Lung (tissue), 12 donors: ENCODE data around the gene UBL5. TPM values are rescaled to one million over a fixed set of nuclear protein-coding genes. Genes with fewer than 3 reads are reported as not detected.
"Not testable (repeated sequence)": the region's sequence is repeated elsewhere in the genome, so short reads cannot be mapped to it uniquely, and the experiment has no call there.

Experiments used
- ATAC-seq: fragments of 200-7000 bp; cut with Tn5 transposase; one replicate; pipeline ENCODE4 v1.9.1; 2020; ENCODE audit warnings: moderate number of reproducible peaks; ENCODE audit not compliant: insufficient read depth, low FRiP score
- DNase-seq, 3 donors: peaks; one replicate each; pipeline ENCODE4 v3.0.0-alpha.2; 2013 to 2017
- H3K27ac ChIP-seq, 2 donors: one replicate each; pipeline ENCODE4 v1.5.1; 2013; ENCODE audit warnings: mild to moderate bottlenecking in 2 of 2, moderate library complexity in 2 of 2, control low read depth in 1 of 2, inconsistent platforms in 1 of 2, low read depth in 1 of 2, low read length in 1 of 2
- H3K27me3 ChIP-seq, 3 donors: one replicate each; pipeline ENCODE4 v1.5.1; 2013; ENCODE audit warnings: low read length in 2 of 3; ENCODE audit not compliant: control insufficient read depth in 3 of 3, insufficient read depth in 3 of 3
- H3K36me3 ChIP-seq, 4 donors: one replicate each; pipeline ENCODE4 v1.5.1; 2013; ENCODE audit warnings: low read length in 4 of 4, mild to moderate bottlenecking in 1 of 4, moderate library complexity in 1 of 4; ENCODE audit not compliant: control insufficient read depth in 4 of 4, insufficient read depth in 4 of 4
- H3K4me1 ChIP-seq, 5 donors: one replicate each; pipeline ENCODE4 v1.5.1; 2013; ENCODE audit warnings: low read length in 5 of 5, mild to moderate bottlenecking in 2 of 5, moderate library complexity in 1 of 5; ENCODE audit not compliant: control insufficient read depth in 5 of 5, insufficient read depth in 5 of 5
- H3K4me3 ChIP-seq: one replicate; pipeline ENCODE4 v1.5.1; 2013; ENCODE audit warnings: mild to moderate bottlenecking, control low read depth, moderate library complexity
- H3K9ac ChIP-seq, 2 donors: one replicate each; pipeline ENCODE4 v1.5.1; 2013; ENCODE audit warnings: low read length in 2 of 2, control low read depth in 1 of 2; ENCODE audit not compliant: insufficient read depth in 1 of 2
- H3K9me3 ChIP-seq, 4 donors: one replicate each; pipeline ENCODE4 v1.5.1; 2013; ENCODE audit warnings: low read length in 3 of 4, mild to moderate bottlenecking in 1 of 4, moderate library complexity in 1 of 4; ENCODE audit not compliant: control insufficient read depth in 4 of 4, insufficient read depth in 3 of 4
- WGBS, 2 donors: extraction: QIAGEN DNeasy Blood & Tissue Kit; methylation state at CpG; one replicate each; pipeline ENCODE4 v1.1.7; 2013; 5-methylcytosine and 5-hydroxymethylcytosine counted together
- polyA plus RNA-seq, 2 donors: library from polyadenylated mRNA; stranded (reverse); fragments of 200-250 nt; gene quantifications; one replicate each; pipeline ENCODE4 v1.2.1, GENCODE V29; 2013
- total RNA-seq, 2 donors: library from RNA; depleted of rRNA in 1 of 2; stranded (reverse); fragments of >200 nt in 1 of 2; gene quantifications; one replicate each; pipeline ENCODE4 v1.2.1, GENCODE V29; 2014 to 2021
- TF ChIP-seq, protein P1 (sequence below): IDR thresholded peaks from 2 replicates; pipeline ENCODE4 v1.5.1; 2012; ENCODE audit warnings: mild to moderate bottlenecking; ENCODE audit errors: control extremely low read depth, extremely low read depth
- donor health status: control.
- donor health status: control.
- donor health status: Bipolar disorder and iron deficiency.
- donor health status: healthy.
- donor health status: DM: yes; HTN: yes; CAD: no.

Gene UBL5
- total and polyA plus RNA-seq, 4 donors: 102 to 1,378 (median 436) TPM

DNA sequence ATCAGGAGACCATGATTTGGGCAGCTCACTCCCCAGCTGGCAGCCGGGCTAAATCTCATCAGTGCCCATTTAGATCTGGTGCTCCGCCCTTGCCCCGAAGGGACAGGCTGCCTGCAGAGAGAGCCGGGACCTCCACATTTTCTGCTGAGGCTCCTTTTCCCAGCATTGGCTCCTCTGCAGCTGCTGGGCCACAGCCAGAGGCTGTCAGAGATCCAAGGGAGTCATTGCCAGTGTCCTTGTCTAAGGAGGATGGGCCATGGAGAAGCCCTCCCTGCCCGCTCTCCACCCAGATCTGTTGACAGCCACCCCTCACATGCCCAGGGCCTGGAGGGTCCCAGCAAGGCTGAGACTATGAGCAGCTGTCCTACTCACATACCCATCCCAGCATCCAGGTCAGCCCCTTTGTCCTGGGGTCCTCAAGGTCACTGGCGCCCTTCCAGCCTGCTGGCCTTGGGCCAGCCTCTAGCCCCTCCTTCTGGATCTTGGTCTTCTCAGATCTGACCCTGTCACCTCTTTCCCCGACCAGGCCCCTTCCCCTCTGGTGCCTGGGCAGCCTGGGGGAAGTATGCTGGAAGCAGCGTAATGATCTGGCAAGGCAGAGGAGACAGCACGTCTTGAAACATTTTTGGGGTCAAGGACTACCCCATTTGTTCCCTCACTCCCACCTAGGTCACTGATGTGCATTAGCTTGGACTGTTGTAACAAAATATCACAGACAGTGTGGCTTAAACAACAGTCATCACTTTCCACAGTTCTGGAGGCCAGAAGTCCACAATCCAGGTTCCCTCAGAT is 15.3 kb downstream of the UBL5 start:
- H3K36me3 ChIP-seq: peaks cover 8 to 66% (median 51%) of the 10 kb centered on the region in 4 donors
- H3K4me3 ChIP-seq: no peak overlapping the region
- WGBS, 2 donors: 93 to 98% methylated on average over 9 of the region's 9 CpGs
- DNase-seq (peak in 2 of 3 donors; percentile 51 to 63), ATAC-seq (no peak)
- peaks cover 0 to 22% (median 0%) of the 10 kb centered on the region in 5 donors for H3K4me1 ChIP-seq
- H3K9me3 ChIP-seq: peaks cover 0 to 3% (median 0%) of the 10 kb centered on the region in 4 donors
- H3K27me3 ChIP-seq: no peaks in the 10 kb centered on the region
- no peak overlapping the region for H3K9ac ChIP-seq
- H3K27ac ChIP-seq: no peak overlapping the region
- TF ChIP-seq, protein P1, sequence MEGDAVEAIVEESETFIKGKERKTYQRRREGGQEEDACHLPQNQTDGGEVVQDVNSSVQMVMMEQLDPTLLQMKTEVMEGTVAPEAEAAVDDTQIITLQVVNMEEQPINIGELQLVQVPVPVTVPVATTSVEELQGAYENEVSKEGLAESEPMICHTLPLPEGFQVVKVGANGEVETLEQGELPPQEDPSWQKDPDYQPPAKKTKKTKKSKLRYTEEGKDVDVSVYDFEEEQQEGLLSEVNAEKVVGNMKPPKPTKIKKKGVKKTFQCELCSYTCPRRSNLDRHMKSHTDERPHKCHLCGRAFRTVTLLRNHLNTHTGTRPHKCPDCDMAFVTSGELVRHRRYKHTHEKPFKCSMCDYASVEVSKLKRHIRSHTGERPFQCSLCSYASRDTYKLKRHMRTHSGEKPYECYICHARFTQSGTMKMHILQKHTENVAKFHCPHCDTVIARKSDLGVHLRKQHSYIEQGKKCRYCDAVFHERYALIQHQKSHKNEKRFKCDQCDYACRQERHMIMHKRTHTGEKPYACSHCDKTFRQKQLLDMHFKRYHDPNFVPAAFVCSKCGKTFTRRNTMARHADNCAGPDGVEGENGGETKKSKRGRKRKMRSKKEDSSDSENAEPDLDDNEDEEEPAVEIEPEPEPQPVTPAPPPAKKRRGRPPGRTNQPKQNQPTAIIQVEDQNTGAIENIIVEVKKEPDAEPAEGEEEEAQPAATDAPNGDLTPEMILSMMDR: no peak

DNA sequence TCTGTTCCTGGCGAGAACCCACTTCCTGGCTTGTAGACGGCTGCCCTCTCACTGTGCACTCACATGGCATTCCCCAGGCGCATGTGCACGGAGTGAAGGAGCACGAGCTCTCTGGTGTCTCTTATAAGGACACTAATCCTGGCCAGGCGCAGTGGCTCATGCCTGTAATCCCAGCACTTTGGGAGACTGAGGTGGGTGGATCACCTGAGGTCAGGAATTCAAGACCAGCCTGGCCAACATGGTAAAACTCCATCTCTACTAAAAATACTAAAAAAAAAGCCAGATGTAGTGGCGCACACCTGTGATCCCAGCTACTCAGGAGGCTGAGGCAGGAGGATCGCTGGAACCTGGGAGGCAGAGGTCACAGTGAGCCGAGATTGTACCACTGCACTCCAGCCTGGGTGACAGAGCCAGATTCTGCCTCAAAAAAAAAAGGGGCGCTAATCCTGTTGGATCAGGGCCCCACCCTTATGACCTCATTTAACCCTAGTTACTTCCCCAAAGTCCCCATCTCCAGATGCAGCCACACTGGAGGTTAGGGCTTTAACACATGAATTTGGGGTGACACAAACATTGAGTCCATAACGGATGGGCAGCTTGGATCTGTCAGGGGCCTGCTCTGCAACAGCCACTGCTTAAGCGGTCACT is 16.0 kb downstream of the UBL5 start:
- not testable (repeated sequence) for ATAC-seq, H3K4me3 ChIP-seq, H3K27ac ChIP-seq, H3K27me3 ChIP-seq, DNase-seq, H3K9ac ChIP-seq, H3K9me3 ChIP-seq
- Histone ChIP-seq H3K4me1 (peaks cover 0 to 19% (median 0%) of the 10 kb centered on the region in 5 donors), H3K36me3 (peaks cover 8 to 60% (median 52%) of the 10 kb centered on the region in 4 donors)
- 97 to 98% methylated on average over 12 of the region's 12 CpGs for WGBS, 2 donors

DNA sequence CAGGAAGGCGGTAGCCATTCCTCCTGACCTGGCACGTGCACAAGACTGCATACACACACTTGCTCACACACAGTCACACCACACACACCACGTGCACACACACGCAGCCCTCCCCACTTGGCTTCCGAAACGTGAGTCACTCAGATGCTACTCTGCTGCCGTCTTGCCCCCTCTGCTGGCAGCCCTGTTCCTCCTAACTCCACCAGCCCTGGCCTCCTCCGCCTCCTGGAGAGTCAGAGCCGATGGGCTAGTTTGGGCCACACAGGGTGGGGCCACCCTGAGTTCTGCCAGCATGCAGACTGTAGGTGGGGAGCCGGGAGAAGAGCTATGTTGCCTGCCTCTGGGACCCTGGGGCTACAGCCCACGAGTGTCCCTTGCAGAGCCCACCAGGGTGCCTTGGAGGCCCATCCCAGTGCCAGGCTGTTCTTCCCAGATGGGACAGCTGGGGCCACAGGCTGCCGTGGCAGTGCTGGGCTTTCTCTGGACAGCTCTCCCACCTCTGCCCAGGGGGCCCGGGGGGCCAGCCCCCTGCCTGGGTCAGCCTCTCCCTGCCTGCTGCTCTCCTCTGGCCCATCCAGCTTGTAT is 19.5 kb downstream of the UBL5 start:
- H3K4me3 ChIP-seq: no peak overlapping the region
- ATAC-seq (peak; percentile 9), DNase-seq (peak in 1 of 3 donors; percentile 15)
- H3K9me3 ChIP-seq: peaks cover 0 to 3% (median 0%) of the 10 kb centered on the region in 4 donors
- TF ChIP-seq, protein P1: no peak
- H3K36me3 ChIP-seq: peaks cover 4 to 65% (median 33%) of the 10 kb centered on the region in 4 donors
- H3K9ac ChIP-seq: no peak overlapping the region
- H3K27ac ChIP-seq: peak overlapping the region in 1 of 2 donors; percentile 11
- peaks cover 0 to 8% (median 0%) of the 10 kb centered on the region in 5 donors for H3K4me1 ChIP-seq
- H3K27me3 ChIP-seq: no peaks in the 10 kb centered on the region
- WGBS, 2 donors: 76 to 78% methylated on average over 13 of the region's 13 CpGs

DNA sequence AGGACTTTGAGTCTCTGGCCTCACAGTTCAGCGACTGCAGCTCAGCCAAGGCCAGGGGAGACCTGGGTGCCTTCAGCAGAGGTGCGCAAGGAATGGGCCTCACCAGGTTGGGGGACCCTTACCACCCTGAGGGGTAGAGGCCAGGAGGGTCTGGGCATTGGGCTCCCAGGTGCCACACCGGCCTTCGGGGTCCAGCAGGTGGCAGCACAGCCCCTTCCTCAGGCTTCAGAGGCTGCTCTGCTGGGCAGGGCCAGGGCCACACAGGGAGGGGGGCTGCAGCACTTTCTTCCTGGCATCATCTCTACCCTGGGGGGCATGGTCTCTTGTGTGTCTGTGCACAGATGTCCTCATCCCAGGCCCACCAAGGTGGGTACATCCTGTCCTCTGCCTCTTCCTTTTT is 20.3 kb downstream of the UBL5 start:
- WGBS, 2 donors: 86 to 87% methylated on average over 4 of the region's 4 CpGs
- no peak overlapping the region for H3K4me3 ChIP-seq
- TF ChIP-seq, protein P1: no peak
- no peaks in the 10 kb centered on the region for H3K27me3 ChIP-seq
- DNase-seq (no peak), ATAC-seq (no peak)
- no peak overlapping the region for H3K9ac ChIP-seq
- peaks cover 0 to 3% (median 0%) of the 10 kb centered on the region in 4 donors for H3K9me3 ChIP-seq
- H3K27ac ChIP-seq: no peak overlapping the region
- no peaks in the 10 kb centered on the region for H3K4me1 ChIP-seq
- peaks cover 4 to 57% (median 25%) of the 10 kb centered on the region in 4 donors for H3K36me3 ChIP-seq
